Muscle of leg (tissue), 11 donors: ENCODE measurements around the gene NUP43. TPM values are rescaled to one million over a fixed set of nuclear protein-coding genes. Genes with fewer than 3 reads are reported as not detected.
"Not testable (repeated sequence)": the region's sequence is repeated elsewhere in the genome, so short reads cannot be mapped to it uniquely, and the experiment has no call there.

Experiments
- DNase-seq: peaks from one replicate; pipeline ENCODE4 v3.0.0; 2013
- H3K27ac ChIP-seq: one replicate; pipeline ENCODE4 v1.5.1; 2013; ENCODE audit warnings: mild to moderate bottlenecking, low read length, control low read depth
- H3K27me3 ChIP-seq: one replicate; pipeline ENCODE4 v1.6.1; 2013; ENCODE audit warnings: low read length; ENCODE audit not compliant: control insufficient read depth, insufficient read depth
- H3K36me3 ChIP-seq: one replicate; pipeline ENCODE4 v1.6.1; 2013; ENCODE audit warnings: low read length; ENCODE audit not compliant: control insufficient read depth, insufficient read depth
- H3K4me1 ChIP-seq: one replicate; pipeline ENCODE4 v1.6.1; 2013; ENCODE audit warnings: low read length; ENCODE audit not compliant: control insufficient read depth, insufficient read depth
- H3K4me3 ChIP-seq: one replicate; pipeline ENCODE4 v1.5.1; 2013; ENCODE audit warnings: low read length, control low read depth
- H3K9me3 ChIP-seq: replicated peaks from 2 replicates; pipeline ENCODE4 v1.6.1; 2013; ENCODE audit warnings: low read depth, low read length; ENCODE audit not compliant: control insufficient read depth
- WGBS: methylation state at CpG from one replicate; pipeline ENCODE4 v1.1.5; 2013; ENCODE audit warnings: missing lambda C conversion rate; ENCODE audit not compliant: insufficient coverage; 5-methylcytosine and 5-hydroxymethylcytosine counted together
- polyA plus RNA-seq, 8 donors: library from polyadenylated mRNA; unstranded; fragments of 120-200 nt; gene quantifications; one replicate each; pipeline versions ENCODE4 v1.2.1 to v1.2.3, GENCODE V29; 2013; ENCODE audit warnings: inconsistent platforms in 1 of 8, low replicate concordance in 1 of 8; ENCODE audit not compliant: insufficient read length in 8 of 8, insufficient read depth in 1 of 8
- total RNA-seq: library from RNA; stranded (reverse); fragments of 120-200 nt; gene quantifications from one replicate; pipeline ENCODE4 v1.2.4, GENCODE V29; 2013

Gene NUP43
- total and polyA plus RNA-seq, 9 donors: 17.5 to 24.9 (median 19.9) TPM

- H3K4me1 ChIP-seq: no peaks in the 10 kb centered on the region
- H3K9me3 ChIP-seq: peaks cover 2% of the 10 kb centered on the region
- no CpG with 5 or more reads among the region's 3 CpGs for WGBS
- no peak for DNase-seq
- no peaks in the 10 kb centered on the region for H3K27me3 ChIP-seq
- H3K36me3 ChIP-seq: peaks cover 5% of the 10 kb centered on the region
- no peak overlapping the region for H3K4me3 ChIP-seq
- no peak overlapping the region for H3K27ac ChIP-seq
Measured at GRCh38 chr6:149766156-149766769, 19.9 kb upstream of the NUP43 start.

- DNase-seq: no peak
- Histone ChIP-seq H3K4me3 (no peak overlapping the region), H3K9me3 (peaks cover 2% of the 10 kb centered on the region), H3K4me1 (no peaks in the 10 kb centered on the region), H3K27me3 (no peaks in the 10 kb centered on the region), H3K27ac (no peak overlapping the region), H3K36me3 (peaks cover 5% of the 10 kb centered on the region)
Measured at GRCh38 chr6:149763866-149764265, 17.5 kb upstream of the NUP43 start.

GRCh38 chr6:149761438-149761837 is 15.1 kb upstream of the NUP43 start:
- peaks cover 4% of the 10 kb centered on the region for H3K36me3 ChIP-seq
- no peaks in the 10 kb centered on the region for H3K4me1 ChIP-seq
- no peaks in the 10 kb centered on the region for H3K27me3 ChIP-seq
- DNase-seq: no peak
- H3K9me3 ChIP-seq: peaks cover 2% of the 10 kb centered on the region
- WGBS: no CpG with 5 or more reads among the region's 1 CpG
- H3K27ac ChIP-seq: no peak overlapping the region
- no peak overlapping the region for H3K4me3 ChIP-seq

- peaks cover 4% of the 10 kb centered on the region for H3K36me3 ChIP-seq
- H3K4me3 ChIP-seq: no peak overlapping the region
- no peak for DNase-seq
- H3K27ac ChIP-seq: no peak overlapping the region
- H3K4me1 ChIP-seq: no peaks in the 10 kb centered on the region
- WGBS: no CpG with 5 or more reads among the region's 7 CpGs
- no peaks in the 10 kb centered on the region for H3K27me3 ChIP-seq
- no peaks in the 10 kb centered on the region for H3K9me3 ChIP-seq
Measured at GRCh38 chr6:149756261-149756636, 9.9 kb upstream of the NUP43 start.

GRCh38 chr6:149755300-149756260 is 9.3 kb upstream of the NUP43 start:
- no peaks in the 10 kb centered on the region for H3K9me3 ChIP-seq
- peaks cover 5% of the 10 kb centered on the region for H3K4me1 ChIP-seq
- no peak overlapping the region for H3K4me3 ChIP-seq
- H3K27ac ChIP-seq: no peak overlapping the region
- 81% methylated on average over 6 of the region's 9 CpGs for WGBS
- H3K36me3 ChIP-seq: peaks cover 4% of the 10 kb centered on the region
- no peaks in the 10 kb centered on the region for H3K27me3 ChIP-seq
- DNase-seq: no peak

GRCh38 chr6:149754548-149754947 is 8.2 kb upstream of the NUP43 start:
- Histone ChIP-seq H3K27me3 (no peaks in the 10 kb centered on the region), H3K9me3 (no peaks in the 10 kb centered on the region), H3K4me3 (no peak overlapping the region), H3K27ac (no peak overlapping the region), H3K4me1 (peaks cover 10% of the 10 kb centered on the region), H3K36me3 (peaks cover 4% of the 10 kb centered on the region)
- no CpG with 5 or more reads among the region's 4 CpGs for WGBS
- DNase-seq: no peak

GRCh38 chr6:149753374-149753637 is 7.0 kb upstream of the NUP43 start:
- DNase-seq, H3K27me3 ChIP-seq, H3K27ac ChIP-seq, H3K36me3 ChIP-seq, H3K9me3 ChIP-seq, H3K4me3 ChIP-seq: not testable (repeated sequence)
- peaks cover 13% of the 10 kb centered on the region for H3K4me1 ChIP-seq
- no CpG with 5 or more reads among the region's 3 CpGs for WGBS

GRCh38 chr6:149752600-149753373 is 6.5 kb upstream of the NUP43 start:
- Histone ChIP-seq H3K4me3 (no peak overlapping the region), H3K27ac (no peak overlapping the region), H3K27me3 (no peaks in the 10 kb centered on the region), H3K9me3 (no peaks in the 10 kb centered on the region), H3K4me1 (peaks cover 13% of the 10 kb centered on the region), H3K36me3 (peaks cover 4% of the 10 kb centered on the region)
- DNase-seq: no peak
- no CpG with 5 or more reads among the region's 4 CpGs for WGBS

GRCh38 chr6:149751920-149752319 is 5.6 kb upstream of the NUP43 start:
- not testable (repeated sequence) for DNase-seq, H3K27me3 ChIP-seq, H3K9me3 ChIP-seq, H3K27ac ChIP-seq, H3K36me3 ChIP-seq, H3K4me3 ChIP-seq
- WGBS: 96% methylated on average over 4 of the region's 5 CpGs
- peaks cover 13% of the 10 kb centered on the region for H3K4me1 ChIP-seq

GRCh38 chr6:149751239-149751638 is 4.9 kb upstream of the NUP43 start:
- Histone ChIP-seq H3K27me3 (no peaks in the 10 kb centered on the region), H3K9me3 (no peaks in the 10 kb centered on the region), H3K27ac (no peak overlapping the region), H3K36me3 (no peaks in the 10 kb centered on the region), H3K4me1 (peaks cover 17% of the 10 kb centered on the region), H3K4me3 (no peak overlapping the region)
- WGBS: 92% methylated on average over 2 of the region's 8 CpGs
- no peak for DNase-seq
